ENCODE results near the gene TUFM.
A peak's percentile ranks its signal among the peaks of the same experiment; 100 is the strongest.
"Not testable (repeated sequence)": the region's sequence is repeated elsewhere in the genome, so short reads cannot be mapped to it uniquely, and the experiment has no call there.

The TUFM gene

GRCh38 chr16:28875134-28876018, 29.2 kb upstream of the TUFM start:
- no peak for DNase-seq

DNA sequence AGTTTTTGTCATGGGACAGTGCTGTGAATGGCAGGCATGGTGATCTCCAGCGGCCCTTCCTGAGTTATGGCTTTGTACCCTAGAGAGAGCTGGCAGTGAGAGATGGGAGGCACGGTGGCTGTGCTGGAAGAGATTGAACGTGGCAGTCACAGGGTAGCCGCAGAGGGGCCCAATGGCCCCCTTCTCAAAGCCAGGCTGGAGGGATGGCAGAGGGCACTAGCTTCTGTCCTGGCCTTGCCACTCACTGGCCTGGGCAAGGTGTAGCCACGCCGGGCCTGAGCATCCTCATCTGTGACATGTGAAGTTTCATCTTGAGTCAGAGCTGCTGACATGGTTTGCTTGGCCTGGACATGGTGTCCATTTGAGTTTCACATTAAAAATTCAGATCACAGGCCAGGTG, 28.3 kb upstream of the TUFM start:
- DNase-seq = no peak

GRCh38 chr16:28873543-28874201, 27.5 kb upstream of the TUFM start:
- no peak for DNase-seq

DNA sequence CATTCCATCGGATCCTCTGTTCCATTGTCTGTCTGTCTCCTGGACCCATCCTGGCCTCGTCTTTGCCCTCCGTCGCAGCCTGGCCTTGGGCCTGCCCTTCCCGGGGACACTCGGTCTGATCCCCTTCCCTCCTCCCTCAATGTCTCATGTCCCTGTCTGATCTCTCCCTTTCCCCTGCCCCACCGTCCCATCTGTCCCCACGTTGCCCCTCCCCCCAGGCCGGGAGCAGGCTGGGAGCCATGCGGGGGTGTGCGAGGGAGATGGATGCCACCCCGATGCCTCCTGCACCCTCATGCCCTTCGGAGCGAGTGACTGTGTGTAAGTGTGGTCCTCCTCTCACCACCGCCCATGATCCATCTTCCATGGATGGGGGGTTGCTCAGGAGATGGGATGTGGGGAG, 26.8 kb upstream of the TUFM start:
- no peak for DNase-seq

GRCh38 chr16:28869201-28869600, 23.1 kb upstream of the TUFM start:
- no peak for DNase-seq

GRCh38 chr16:28867646-28868045, 21.5 kb upstream of the TUFM start:
- DNase-seq = not testable (repeated sequence)

DNA sequence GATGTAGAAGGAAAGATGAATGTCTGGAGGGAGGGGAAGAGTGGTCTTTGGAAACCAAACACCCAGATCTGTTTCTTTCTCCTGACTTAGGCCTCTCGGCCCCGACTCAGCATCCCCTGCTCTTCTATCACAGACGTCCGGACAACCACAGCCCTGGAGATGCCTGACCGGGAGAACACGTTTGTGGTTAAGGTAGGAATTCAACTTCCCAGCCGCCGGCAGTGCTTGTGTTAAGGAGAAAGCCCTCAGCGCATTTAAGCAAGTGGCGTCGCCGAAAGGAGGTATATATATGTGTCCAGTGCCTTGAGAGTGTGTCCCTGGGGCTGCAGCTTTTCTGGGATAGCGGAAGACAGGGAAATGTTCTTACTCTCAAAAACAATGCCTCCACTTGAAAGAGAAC, 21.1 kb upstream of the TUFM start:
- DNase-seq = no peak

GRCh38 chr16:28866454-28866804, 20.3 kb upstream of the TUFM start:
- DNase-seq = no peak

DNA sequence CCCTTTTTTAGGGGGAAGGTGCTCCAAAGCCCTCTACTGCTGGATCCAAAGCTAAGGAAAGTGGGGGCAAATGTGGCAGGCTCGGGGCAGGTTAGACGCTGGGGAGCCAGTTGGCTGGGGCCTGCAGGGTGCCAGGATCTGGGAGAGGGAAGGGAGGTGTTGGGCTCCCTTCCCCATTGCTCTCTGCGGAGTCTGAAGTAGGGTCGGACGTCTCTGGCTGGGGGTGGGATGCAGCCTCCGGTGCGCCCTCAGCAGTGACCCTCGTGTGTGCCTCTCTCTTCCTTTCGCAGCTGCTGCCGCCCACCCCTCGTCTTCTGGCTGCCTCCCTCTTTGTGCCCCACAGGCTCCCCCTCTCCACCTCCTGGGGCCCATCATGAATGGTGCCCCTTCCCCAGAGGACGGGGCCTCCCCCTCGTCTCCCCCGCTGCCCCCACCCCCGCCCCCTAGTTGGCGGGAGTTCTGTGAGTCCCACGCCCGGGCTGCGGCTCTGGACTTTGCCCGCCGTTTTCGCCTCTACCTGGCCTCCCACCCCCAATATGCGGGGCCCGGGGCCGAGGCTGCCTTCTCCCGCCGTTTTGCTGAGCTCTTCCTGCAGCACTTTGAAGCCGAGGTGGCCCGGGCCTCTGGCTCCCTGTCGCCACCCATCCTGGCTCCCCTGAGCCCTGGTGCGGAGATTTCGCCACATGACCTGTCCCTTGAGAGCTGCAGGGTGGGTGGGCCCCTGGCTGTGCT, 19.7 kb upstream of the TUFM start:
- DNase-seq = no peak

GRCh38 chr16:28865001-28865688, 19.0 kb upstream of the TUFM start:
- no peak for DNase-seq

- DNase-seq = peak; percentile 28
These were observed 18.0 kb upstream of the TUFM start for GRCh38 chr16:28863929-28864793.

GRCh38 chr16:28859326-28859725, 13.2 kb upstream of the TUFM start:
- DNase-seq = no peak

GRCh38 chr16:28858421-28858820, 12.3 kb upstream of the TUFM start:
- no peak for DNase-seq

- no peak for DNase-seq
These were observed 755 bp upstream of the TUFM start for GRCh38 chr16:28846933-28847273.

DNA sequence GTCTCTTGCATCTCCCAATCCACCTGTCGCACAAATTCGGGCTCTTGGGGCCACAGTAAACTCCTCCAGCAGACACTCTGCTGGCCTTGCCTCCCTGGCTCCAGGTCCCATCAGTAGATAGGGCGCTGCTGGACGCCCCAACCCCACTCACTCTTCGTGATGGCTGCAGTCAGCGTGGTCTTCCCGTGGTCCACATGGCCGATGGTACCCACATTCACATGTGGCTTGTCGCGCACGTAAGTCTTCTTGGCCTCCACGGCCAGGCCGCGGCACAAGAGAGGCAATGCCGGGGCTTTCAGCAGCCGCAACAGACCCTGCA, 428 bp downstream of the TUFM start:
- no peak for DNase-seq

DNA sequence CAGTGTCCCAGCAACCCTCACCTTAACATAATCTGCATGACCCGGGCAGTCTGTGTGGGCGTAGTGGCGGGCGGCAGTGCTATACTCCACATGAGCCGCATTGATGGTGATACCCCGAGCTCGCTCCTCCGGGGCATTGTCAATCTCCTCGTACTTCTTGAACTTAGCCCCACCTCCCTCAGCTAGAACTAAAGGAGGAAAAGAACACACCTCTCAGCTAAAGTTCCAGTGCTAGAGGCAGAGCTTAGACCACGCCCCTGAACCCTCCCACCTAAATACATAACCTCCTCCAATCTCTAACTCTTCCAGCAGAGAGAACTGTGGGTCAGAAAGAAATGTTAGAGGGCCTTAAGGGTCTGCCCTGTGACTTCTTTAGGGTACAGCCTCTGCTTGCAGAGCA, 855 bp downstream of the TUFM start:
- peak; percentile 1 for DNase-seq

DNA sequence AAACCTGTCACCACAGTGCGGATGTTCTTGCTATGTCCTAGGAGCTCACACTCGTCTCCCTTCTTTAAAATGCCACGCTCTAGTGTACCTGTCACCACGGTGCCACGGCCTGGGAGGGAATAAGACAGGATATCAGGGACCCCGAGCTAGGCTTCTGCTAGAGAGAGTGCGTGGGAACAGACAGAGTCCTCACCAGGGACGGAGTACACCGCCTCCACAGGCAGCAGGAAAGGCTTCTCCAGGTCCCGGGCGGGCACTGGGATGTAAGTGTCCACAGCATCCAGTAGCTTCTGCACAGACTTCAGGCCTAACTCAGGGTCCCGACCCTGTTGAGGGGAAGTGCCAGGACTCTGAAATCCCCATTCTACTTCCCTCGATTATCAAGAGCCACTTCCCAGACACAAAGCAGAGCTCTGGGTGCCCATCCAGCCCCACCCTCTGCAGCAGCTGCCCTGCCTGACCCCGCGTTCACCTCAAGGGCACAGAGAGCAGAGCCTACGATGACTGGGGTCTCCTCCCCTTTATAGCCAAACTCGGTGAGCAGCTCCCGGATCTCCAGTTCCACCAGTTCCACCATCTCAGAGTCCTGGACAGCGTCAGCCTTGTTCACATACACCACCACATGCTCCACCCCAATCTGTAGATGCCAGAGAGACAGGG, 1.8 kb downstream of the TUFM start:
- DNase-seq = no peak

- no peak for DNase-seq
These were observed 2.4 kb downstream of the TUFM start for GRCh38 chr16:28843766-28844165.

DNA sequence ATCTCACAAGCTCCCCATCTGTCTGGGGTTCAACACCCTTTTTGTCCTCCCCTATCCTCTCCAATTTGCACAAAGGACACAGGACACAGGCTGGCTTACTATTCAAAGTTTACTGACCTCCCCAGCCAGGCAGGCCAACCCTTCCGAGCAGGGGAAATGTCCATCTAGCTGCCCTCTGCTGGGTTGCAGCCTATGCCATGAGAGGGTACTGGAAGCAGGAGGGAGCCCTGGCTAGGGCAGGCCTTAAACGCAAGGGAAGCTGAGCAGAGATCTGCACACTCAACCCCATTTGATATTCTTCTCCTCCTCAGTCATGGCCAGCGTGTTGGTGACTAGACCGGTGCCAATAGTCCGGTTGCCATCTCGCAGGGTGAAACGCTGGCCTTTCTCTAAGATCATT, 3.5 kb downstream of the TUFM start:
- no peak for DNase-seq

DNA sequence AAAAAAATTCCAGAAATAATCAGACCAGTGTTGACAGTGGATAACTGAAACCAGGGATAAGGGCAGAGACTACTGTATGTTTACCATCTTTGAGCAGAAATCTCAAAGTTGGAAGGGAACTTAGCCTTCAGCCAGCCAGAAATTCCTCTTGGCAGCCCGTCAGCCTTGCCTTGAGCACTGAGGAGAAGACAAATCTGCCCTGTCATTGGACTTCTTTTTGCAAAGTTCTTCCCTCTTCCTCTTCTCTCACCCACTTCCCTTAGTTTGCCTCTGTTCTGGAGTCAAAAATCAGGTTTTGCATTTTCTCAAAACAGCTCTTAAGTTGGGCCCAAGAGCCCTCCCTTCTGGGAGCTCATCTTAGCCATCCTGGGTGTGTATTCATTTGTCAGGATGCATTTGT, 6.2 kb downstream of the TUFM start:
- DNase-seq = no peak

DNA sequence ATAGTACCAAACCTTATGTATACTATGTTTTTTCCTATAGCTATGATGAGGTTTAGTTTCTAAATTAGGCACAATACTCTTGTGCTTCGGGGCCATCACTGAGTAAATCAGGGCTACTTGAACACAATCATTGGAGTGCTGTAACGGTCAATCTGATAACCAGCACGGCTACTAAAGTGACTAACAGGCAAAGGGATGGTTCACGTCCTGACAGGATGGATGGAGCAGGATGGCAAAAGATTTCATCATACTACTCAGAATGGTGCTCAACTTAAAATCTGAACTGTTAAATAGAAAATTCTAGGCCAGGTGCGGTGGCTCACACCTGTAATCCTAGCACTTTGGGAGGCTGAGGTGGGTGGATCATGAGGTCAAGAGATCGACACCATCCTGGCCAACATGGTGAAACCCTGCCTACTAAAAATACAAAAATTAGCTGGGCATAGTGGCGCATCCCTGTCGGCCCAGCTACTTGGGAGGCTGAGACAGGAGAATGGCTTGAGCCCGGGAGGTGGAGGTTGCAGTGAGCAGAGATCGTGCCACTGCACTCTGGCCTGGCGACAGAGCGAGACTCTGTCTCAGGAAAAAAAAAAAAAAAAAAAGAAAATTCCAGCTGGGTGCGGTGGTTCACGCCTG, 7.0 kb downstream of the TUFM start:
- DNase-seq = no peak

DNA sequence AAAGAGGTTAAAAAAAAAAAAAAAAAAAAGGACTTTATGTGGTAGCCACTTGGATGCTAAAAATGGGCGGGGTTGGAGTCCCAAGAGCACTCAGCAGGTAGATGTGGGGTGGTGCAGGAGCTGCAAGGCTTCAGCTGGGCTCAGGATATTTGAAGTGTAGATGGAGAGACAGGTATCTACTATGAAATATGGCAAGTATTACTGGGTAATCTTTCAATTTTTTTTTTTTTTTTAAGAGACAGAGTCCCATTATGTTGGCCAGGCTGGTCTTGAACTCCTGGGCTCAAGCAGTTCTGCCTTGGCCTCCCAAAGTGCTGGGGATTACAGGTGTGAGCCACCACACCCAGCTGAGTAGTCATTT, 7.6 kb downstream of the TUFM start:
- DNase-seq = no peak

Data from HCEC 1CT (cell line).